K562 (cell line): ENCODE results near the gene DLL4.

ENCODE experiments used
- CBFB ChIP-seq: sonication (generic); formaldehyde crosslinking; IDR thresholded peaks from 2 replicates; pipeline ENCODE4 v1.4.0; 2020; ENCODE audit warnings: mild to moderate bottlenecking, missing genetic modification reagents
- GABPA ChIP-seq: fragments of 200-800 bp; sonication (Bioruptor generic); conservative IDR thresholded peaks from 2 replicates; pipeline ENCODE4 v1.6.1; 2016; ENCODE audit warnings: low read depth, missing genetic modification characterization, missing compliant biosample characterization
- JUND ChIP-seq, 2 experiments: IDR thresholded peaks; 2 replicates in 1 of 2; 3 replicates in 1 of 2; pipeline ENCODE4 v1.6.1; 2011; ENCODE audit warnings: borderline replicate concordance in 2 of 2, low read depth in 2 of 2, low read length in 2 of 2, improper control_type of control experiment in 1 of 2, missing biosample characterization in 1 of 2, missing genetic modification characterization in 1 of 2, missing genetic modification reagents in 1 of 2
- KAT7 ChIP-seq: sonication (generic); formaldehyde crosslinking; IDR thresholded peaks from 2 replicates; pipeline ENCODE4 v1.8.0; 2022; ENCODE audit warnings: missing genetic modification reagents, mild to moderate bottlenecking, borderline replicate concordance
- NUFIP1 ChIP-seq: fragments of 450-650 bp; IDR thresholded peaks from 2 replicates; pipeline ENCODE4 v1.6.1; 2018; ENCODE audit not compliant: partially characterized antibody
- POLR2A ChIP-seq: fragments of 450-650 bp; conservative IDR thresholded peaks from 2 replicates; pipeline ENCODE4 v1.6.1; 2016
- SMC3 ChIP-seq: conservative IDR thresholded peaks from 2 replicates; pipeline ENCODE4 v1.6.1; 2011; ENCODE audit warnings: low read depth, low read length, improper control_type of control experiment; ENCODE audit not compliant: insufficient read depth
- STAT5B ChIP-seq: fragments of 250-450 bp; sonication (Bioruptor Pico); IDR thresholded peaks from 2 replicates; pipeline ENCODE4 v1.8.0; 2021; ENCODE audit warnings: mild to moderate bottlenecking, inconsistent platforms
- TAF1 ChIP-seq: IDR thresholded peaks from 2 replicates; pipeline ENCODE4 v1.6.1; 2011; ENCODE audit warnings: mild to moderate bottlenecking, low read length, moderate library complexity; ENCODE audit not compliant: insufficient read depth, control insufficient read depth, severe bottlenecking; ENCODE audit errors: extremely low read depth
- ZNF121 ChIP-seq: sonication (generic); formaldehyde crosslinking; conservative IDR thresholded peaks from 2 replicates; pipeline ENCODE4 v1.8.0; 2022; ENCODE audit warnings: missing genetic modification reagents
- TF ChIP-seq, protein P1 (sequence below): sonication (generic); formaldehyde crosslinking; IDR thresholded peaks from 2 replicates; pipeline ENCODE4 v1.9.0; 2022; ENCODE audit warnings: mild to moderate bottlenecking, missing genetic modification reagents
- TF ChIP-seq, protein P2 (sequence below): sonication (generic); formaldehyde crosslinking; IDR thresholded peaks from 2 replicates; pipeline ENCODE4 v1.8.0; 2022; ENCODE audit warnings: missing genetic modification reagents, mild to moderate bottlenecking, borderline replicate concordance

DNA sequence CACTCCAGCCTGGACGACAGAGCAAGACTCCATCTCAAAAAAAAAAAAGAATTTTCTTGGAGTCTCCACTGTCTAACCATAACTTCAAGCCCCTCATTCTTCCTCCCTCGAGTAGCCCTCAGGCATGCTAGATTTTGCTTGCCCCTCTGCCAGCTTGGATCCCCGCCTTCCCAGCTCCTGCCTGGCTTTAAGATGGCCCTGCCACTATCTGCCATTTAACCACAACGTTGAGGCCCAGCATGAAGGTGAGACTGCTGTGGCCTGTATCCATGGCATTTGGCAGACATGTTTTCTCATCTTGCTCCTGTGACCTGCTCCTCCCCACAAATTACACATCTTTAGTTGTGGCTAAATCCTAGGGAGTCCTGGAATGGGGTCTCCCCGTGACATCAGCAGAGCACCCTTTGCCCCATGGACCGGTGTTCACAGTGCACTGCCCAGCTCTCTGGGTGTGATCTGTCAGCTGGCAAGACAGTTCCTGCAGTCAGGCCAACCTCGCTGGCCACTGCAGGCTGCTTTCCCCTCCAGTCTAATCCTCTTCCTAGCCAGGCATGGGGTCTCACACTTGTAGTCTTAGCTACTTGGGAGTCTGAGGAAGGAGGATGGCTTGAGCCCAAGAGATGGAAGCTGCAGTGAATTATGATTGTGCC, 24.5 kb upstream of the DLL4 start:
- TF ChIP-seq CBFB (CRISPR knock-in tag) = no peak
- TF ChIP-seq ZNF121 (CRISPR knock-in tag) = no peak
- no peak for TF ChIP-seq STAT5B
- no peak for TF ChIP-seq GABPA
- no peak for TF ChIP-seq KAT7 (CRISPR knock-in tag)
- TF ChIP-seq JUND (IDR thresholded peaks at IDR 0.05; ENCODE audit: borderline replicate concordance, low read depth, low read length) = no peak
- TF ChIP-seq JUND (tag; IDR thresholded peaks at IDR 0.05; ENCODE audit: borderline replicate concordance, low read depth, low read length) = no peak
- TF ChIP-seq, protein P1, sequence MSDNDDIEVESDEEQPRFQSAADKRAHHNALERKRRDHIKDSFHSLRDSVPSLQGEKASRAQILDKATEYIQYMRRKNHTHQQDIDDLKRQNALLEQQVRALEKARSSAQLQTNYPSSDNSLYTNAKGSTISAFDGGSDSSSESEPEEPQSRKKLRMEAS (CRISPR knock-in tag) = no peak
- TF ChIP-seq SMC3 = no peak
- TF ChIP-seq, protein P2, sequence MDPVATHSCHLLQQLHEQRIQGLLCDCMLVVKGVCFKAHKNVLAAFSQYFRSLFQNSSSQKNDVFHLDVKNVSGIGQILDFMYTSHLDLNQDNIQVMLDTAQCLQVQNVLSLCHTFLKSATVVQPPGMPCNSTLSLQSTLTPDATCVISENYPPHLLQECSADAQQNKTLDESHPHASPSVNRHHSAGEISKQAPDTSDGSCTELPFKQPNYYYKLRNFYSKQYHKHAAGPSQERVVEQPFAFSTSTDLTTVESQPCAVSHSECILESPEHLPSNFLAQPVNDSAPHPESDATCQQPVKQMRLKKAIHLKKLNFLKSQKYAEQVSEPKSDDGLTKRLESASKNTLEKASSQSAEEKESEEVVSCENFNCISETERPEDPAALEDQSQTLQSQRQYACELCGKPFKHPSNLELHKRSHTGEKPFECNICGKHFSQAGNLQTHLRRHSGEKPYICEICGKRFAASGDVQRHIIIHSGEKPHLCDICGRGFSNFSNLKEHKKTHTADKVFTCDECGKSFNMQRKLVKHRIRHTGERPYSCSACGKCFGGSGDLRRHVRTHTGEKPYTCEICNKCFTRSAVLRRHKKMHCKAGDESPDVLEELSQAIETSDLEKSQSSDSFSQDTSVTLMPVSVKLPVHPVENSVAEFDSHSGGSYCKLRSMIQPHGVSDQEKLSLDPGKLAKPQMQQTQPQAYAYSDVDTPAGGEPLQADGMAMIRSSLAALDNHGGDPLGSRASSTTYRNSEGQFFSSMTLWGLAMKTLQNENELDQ (CRISPR knock-in tag) = no peak
- TF ChIP-seq POLR2A = no peak
- no peak for TF ChIP-seq NUFIP1
- no peak for TF ChIP-seq TAF1
